GM12891 (cell line): ENCODE results near the gene MBNL2.

Source experiments
- PAX5 ChIP-seq: IDR thresholded peaks from 2 replicates; pipeline ENCODE4 v1.6.1; 2011; ENCODE audit warnings: low read length, moderate library complexity, mild to moderate bottlenecking; ENCODE audit not compliant: insufficient read depth, severe bottlenecking
- POLR2A ChIP-seq: IDR thresholded peaks from 2 replicates; pipeline ENCODE4 v1.6.1; 2011; ENCODE audit warnings: low read depth, low read length, control low read depth
- POLR2AphosphoS5 ChIP-seq: IDR thresholded peaks from 2 replicates; pipeline ENCODE4 v1.6.1; 2011; ENCODE audit warnings: low read depth, low read length, control low read depth
- POU2F2 ChIP-seq: IDR thresholded peaks from 2 replicates; pipeline ENCODE4 v1.6.1; 2011; ENCODE audit warnings: low read depth, mild to moderate bottlenecking, control low read depth, low read length, moderate library complexity
- SPI1 ChIP-seq: IDR thresholded peaks from 2 replicates; pipeline ENCODE4 v1.6.1; 2011; ENCODE audit warnings: low read depth, low read length, control low read depth
- TAF1 ChIP-seq: IDR thresholded peaks from 2 replicates; pipeline ENCODE4 v1.6.1; 2011; ENCODE audit warnings: low read depth, low read length, control low read depth

DNA sequence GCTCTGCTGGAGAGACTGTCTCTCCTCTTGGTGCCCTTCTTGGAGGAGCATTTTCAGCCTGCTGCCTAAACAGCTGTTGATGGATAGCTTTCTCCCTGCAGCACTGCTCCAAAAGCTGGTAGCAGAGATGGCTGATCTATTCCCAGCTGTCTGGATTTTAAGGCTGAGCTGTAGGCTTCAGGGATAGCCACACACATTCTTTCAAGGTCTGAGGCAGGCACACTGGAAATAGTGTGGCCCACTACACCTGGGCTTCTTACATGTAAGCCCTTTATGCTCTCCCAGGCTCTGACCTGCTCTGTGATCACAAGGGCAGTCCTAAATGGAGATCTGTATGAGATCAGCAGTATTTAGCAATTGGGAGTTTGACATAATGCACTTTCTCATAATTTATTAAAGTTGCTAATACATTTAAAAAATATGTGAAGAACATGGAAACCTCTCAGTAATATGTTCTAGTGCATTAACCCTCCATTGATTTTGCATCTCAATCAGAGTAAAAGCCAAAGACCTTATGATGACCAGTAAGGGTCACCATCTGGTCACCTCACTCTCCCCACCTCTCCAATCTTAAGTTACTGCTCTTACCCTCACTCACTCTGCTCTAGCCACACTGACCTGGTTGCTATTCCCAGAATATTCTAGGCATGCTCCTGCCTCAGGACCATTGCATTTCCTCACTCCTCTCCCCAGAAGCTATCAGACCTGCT is 91.6 kb downstream of the MBNL2 start:
- TF ChIP-seq POLR2AphosphoS5 (no peak), TAF1 (no peak), POLR2A (no peak), SPI1 (no peak), PAX5 (no peak), POU2F2 (no peak)
